Measurements from ENCODE around the gene ZNF580. TPM values are rescaled to one million over a fixed set of nuclear protein-coding genes. Genes with fewer than 3 reads are reported as not detected.

ZNF580 gene
- total and polyA plus RNA-seq, 10 of the 15 experiments (the other 5 are each of a cell fraction or from before 2014, with no cell fraction given): 2.3 to 31.8 (median 10.0) TPM

DNA sequence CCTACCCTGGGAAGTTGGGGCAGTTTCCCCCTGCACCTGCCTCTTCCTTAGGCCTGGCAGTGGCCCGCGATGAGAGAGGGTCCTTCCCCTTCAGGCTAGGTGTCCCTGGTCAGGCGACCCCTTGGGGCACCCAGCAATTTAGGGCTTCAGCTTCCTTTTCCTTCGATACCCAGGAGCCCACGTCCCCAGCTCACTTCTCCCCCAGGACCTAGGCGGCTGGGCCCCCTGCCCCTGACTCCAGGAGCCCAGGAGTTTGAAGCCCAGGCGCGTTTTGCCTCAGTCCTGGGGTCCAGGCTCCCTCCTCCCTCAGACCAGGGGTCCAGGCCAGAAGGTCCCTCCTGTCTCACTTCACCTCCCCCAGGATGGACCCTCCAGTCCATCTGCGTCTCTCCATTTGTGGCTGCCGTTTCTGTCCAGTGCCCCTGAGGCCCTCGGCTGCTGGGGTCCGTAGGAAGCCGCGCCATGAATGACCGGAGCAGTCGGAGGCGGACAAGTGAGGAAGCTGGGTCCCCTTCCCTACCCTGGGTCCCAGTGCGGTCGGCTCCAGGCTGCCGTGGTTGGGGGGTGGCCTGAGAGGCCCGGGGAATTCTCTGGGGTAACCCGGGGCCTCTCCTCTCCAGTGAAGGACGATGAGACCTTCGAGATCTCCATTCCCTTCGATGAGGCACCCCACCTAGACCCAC is 7.9 kb downstream of the ZNF580 start (continued):
- TF ChIP-seq MYC (IDR thresholded peaks at IDR 0.05; ENCODE audit: insufficient read depth, insufficient read length, insufficient replicate concordance, low read length, severe bottlenecking): no peak

DNA sequence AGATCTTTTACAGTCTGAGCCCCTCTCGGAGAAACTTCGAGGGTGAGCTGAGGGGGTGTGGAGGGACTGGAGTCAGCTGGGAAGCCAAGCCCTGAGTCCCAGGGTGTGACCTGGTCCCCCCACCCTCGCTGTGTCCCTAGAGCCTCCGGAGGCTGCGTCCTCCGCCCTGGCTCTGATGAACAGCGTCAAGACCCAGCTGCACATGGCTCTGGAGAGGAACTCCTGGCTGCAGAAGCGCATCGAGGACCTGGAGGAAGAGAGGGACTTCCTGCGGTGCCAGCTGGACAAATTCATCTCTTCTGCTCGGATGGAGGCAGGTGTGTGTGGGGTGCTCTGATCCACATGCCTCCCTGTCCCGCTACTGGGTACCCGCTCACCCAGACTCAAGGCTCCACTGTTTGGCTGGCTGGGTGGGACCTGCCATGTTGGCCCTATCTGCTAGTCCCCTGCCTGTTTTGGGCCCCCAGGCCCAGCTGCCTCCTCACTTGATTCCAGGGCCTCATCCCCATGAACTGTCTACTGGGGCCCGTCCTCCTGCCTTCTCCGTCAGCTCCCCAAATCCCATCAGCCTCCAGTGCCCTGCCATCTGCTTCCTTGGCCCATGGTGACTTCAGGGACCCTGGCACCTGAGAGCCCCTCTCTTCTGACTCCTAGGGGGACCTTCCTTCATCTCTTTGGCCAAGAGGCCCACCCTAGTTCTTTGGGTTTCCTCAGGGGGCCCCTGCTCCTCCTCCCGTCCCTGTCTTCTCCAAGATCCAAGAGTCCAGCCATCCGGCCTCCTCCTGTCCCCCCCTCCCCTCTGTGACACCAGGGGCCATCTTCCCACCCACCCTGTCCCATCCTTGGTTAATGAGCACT is 8.7 kb downstream of the ZNF580 start:
- peaks cover 1 to 2% of the 10 kb centered on the region in 2 experiments; a peak in 2 of 4 replicates for H3K36me3 ChIP-seq (ENCODE audit: control insufficient read depth in 2 of 2, insufficient read depth in 2 of 2, low read length in 1 of 2)
- no peak overlapping the region; the same call in 1 of the 2 replicates for H2AFZ ChIP-seq (ENCODE audit: control insufficient read depth, low read depth, low read length)
- 55% methylated on average over 16 of the region's 17 CpGs for WGBS (ENCODE audit: insufficient coverage, insufficient replicate concordance, low lambda C conversion rate, missing lambda C conversion rate)
- peak overlapping the region; percentile 90 for H3K27ac ChIP-seq (ENCODE audit: control insufficient read depth, insufficient read depth)
- H3K9me3 ChIP-seq (replicated peaks; ENCODE audit: control insufficient read depth, insufficient read depth, low read length): no peaks in the 10 kb centered on the region
- TF ChIP-seq SPI1 (IDR thresholded peaks at IDR 0.05; ENCODE audit: borderline replicate concordance, insufficient read depth, low read depth, low read length) (0 out of 2 replicates have a peak, but pooled peaks have one; percentile 1), YY1 (IDR thresholded peaks at IDR 0.05; ENCODE audit: low read depth, low read length) (no peak), RELB (IDR thresholded peaks at IDR 0.05; ENCODE audit: low read depth) (no peak), POLR2A (IDR thresholded peaks at IDR 0.05; ENCODE audit: low read depth, low read length) (0 out of 2 replicates have a peak, but pooled peaks have one; percentile 24), MYC (IDR thresholded peaks at IDR 0.05; ENCODE audit: insufficient read depth, insufficient read length, insufficient replicate concordance, low read length, severe bottlenecking) (no peak), BRCA1 (IDR thresholded peaks at IDR 0.05; ENCODE audit: low read depth, low read length) (no peak), MLLT1 (IDR thresholded peaks at IDR 0.05) (no peak), ESRRA (IDR thresholded peaks at IDR 0.05; ENCODE audit: low read length) (no peak)
- TF ChIP-seq, protein P1, sequence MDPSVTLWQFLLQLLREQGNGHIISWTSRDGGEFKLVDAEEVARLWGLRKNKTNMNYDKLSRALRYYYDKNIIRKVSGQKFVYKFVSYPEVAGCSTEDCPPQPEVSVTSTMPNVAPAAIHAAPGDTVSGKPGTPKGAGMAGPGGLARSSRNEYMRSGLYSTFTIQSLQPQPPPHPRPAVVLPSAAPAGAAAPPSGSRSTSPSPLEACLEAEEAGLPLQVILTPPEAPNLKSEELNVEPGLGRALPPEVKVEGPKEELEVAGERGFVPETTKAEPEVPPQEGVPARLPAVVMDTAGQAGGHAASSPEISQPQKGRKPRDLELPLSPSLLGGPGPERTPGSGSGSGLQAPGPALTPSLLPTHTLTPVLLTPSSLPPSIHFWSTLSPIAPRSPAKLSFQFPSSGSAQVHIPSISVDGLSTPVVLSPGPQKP (IDR thresholded peaks at IDR 0.05; ENCODE audit: low read depth, low read length): no peak
- H3K4me1 ChIP-seq (ENCODE audit: control insufficient read depth, insufficient read depth, low read length): peaks cover 22% of the 10 kb centered on the region
- no TSS peak for BruUV-seq (replicated peaks)
- intact Hi-C loops (cut with micrococcal nuclease; ENCODE audit: unreplicated experiment) (no loop called here), in situ Hi-C loops (cut with MboI) (loop anchor here (5.0 to 25.0 kb wide), 3 partner anchors 663 to 1512 kb away; partner anchors contain the start of genes CNOT3, LENG9 and ZSCAN5A)
- CTCF ChIA-PET: interaction anchor here (0.6 to 4.8 kb wide), 10 partner anchors 12 to 265 kb away, joined by 3 to 52 read pairs (median 6); partner anchors contain the start of gene ZNF865
- peak overlapping the region; percentile 99 for H3K4me3 ChIP-seq
- FAIRE-seq (no peak), ATAC-seq (no peak), DNase-seq (ENCODE audit: low read depth, low spot score) (no peak)
- RAD21 ChIA-PET (ENCODE audit: unreplicated experiment): interaction anchor here (1.0 to 4.4 kb wide), 2 partner anchors 12 to 17 kb away, joined by 3 to 36 read pairs; no protein-coding TSS in a partner anchor
- POLR2A ChIA-PET: interaction anchor here (0.6 to 3.1 kb wide), 7 partner anchors 7 to 49 kb away, joined by 3 to 28 read pairs (median 3); partner anchors contain the start of genes ZNF524 and ZNF784
- peak overlapping the region; percentile 91 for H3K9ac ChIP-seq (ENCODE audit: control insufficient read depth, insufficient read depth, low read length)
- SMC1A ChIA-PET (ENCODE audit: uncharacterized antibody, unreplicated experiment): interaction anchor here (1.1 kb wide), 1 partner anchor 10 kb away, joined by 3 read pairs; no protein-coding TSS in a partner anchor
- H3K79me2 ChIP-seq (ENCODE audit: control insufficient read depth, insufficient read depth, low read length): peaks cover 37% of the 10 kb centered on the region
- no peaks in the 10 kb centered on the region for H4K20me1 ChIP-seq (ENCODE audit: control insufficient read depth, insufficient read depth)
- no peaks in the 10 kb centered on the region for H3K27me3 ChIP-seq (replicated peaks in 1 of 2; ENCODE audit: control insufficient read depth in 2 of 2, insufficient read depth in 2 of 2, low read length in 1 of 2)
- peak overlapping the region; percentile 95 for H3K4me2 ChIP-seq (ENCODE audit: control insufficient read depth, insufficient read depth)
